Measurements from ENCODE around the gene SMIM10.

Gene SMIM10

DNA sequence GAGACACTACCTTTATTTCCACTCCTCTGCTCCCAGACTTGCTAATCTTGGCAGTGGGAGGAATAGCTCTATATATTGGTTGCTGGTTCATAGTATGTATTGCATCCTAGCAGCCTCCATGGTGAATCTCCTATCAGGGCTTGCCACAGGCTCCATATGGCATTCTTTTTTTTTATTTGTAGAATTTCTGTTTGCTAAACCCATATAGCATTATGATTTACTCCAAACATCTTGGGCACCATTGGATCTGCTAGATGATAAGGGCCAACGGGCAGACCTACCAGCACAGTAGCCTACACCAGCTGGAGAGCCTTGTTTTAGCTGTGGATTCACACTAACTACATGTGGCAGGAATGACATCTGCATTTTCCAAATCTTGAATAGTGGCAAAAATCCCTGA, 6.9 kb downstream of the SMIM10 start:
- H3K27ac ChIP-seq, result no peak overlapping the region
- TF ChIP-seq, protein P1, sequence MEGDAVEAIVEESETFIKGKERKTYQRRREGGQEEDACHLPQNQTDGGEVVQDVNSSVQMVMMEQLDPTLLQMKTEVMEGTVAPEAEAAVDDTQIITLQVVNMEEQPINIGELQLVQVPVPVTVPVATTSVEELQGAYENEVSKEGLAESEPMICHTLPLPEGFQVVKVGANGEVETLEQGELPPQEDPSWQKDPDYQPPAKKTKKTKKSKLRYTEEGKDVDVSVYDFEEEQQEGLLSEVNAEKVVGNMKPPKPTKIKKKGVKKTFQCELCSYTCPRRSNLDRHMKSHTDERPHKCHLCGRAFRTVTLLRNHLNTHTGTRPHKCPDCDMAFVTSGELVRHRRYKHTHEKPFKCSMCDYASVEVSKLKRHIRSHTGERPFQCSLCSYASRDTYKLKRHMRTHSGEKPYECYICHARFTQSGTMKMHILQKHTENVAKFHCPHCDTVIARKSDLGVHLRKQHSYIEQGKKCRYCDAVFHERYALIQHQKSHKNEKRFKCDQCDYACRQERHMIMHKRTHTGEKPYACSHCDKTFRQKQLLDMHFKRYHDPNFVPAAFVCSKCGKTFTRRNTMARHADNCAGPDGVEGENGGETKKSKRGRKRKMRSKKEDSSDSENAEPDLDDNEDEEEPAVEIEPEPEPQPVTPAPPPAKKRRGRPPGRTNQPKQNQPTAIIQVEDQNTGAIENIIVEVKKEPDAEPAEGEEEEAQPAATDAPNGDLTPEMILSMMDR (conservative IDR thresholded peaks at IDR 0.05; ENCODE audit: low read depth, low read length), result no peak
- no peaks in the 10 kb centered on the region for H3K27me3 ChIP-seq (ENCODE audit: insufficient read depth, low read depth)
- H3K4me1 ChIP-seq (ENCODE audit: low read depth, poor library complexity, severe bottlenecking), result no peaks in the 10 kb centered on the region
- no peaks in the 10 kb centered on the region for H4K20me1 ChIP-seq (ENCODE audit: insufficient read depth)
- H3K4me2 ChIP-seq, result no peak overlapping the region
- no peaks in the 10 kb centered on the region for H3K79me2 ChIP-seq (ENCODE audit: insufficient read depth, low read depth)
- no peak overlapping the region for H2AFZ ChIP-seq (ENCODE audit: low read depth)
- H3K36me3 ChIP-seq (ENCODE audit: insufficient read depth), result no peaks in the 10 kb centered on the region
- H3K9ac ChIP-seq, result no peak overlapping the region
- no peak overlapping the region for H3K4me3 ChIP-seq (IDR thresholded peaks at IDR 0.05; ENCODE audit: insufficient read depth, low read depth, low read length)

DNA sequence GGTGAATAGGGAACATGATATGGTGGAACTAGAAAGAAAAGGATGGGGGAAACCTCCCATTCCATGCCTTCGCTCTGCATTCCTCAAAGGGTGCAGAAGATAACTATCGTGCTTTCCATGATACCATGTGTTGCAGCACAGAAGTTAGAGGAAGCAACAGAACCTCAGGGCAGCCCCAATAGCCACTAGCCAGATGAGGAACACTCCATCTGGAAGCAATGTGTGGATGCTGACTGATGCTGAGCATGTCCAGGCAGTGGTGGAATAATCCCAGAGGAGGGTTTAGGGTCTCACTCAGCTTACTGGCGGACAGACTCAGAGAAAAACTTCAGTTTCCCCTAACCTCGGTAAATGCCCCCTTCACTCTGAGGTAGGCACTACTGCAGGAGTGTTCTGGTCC, 7.5 kb downstream of the SMIM10 start:
- TF ChIP-seq, protein P1 (conservative IDR thresholded peaks at IDR 0.05; ENCODE audit: low read depth, low read length), result no peak

DNA sequence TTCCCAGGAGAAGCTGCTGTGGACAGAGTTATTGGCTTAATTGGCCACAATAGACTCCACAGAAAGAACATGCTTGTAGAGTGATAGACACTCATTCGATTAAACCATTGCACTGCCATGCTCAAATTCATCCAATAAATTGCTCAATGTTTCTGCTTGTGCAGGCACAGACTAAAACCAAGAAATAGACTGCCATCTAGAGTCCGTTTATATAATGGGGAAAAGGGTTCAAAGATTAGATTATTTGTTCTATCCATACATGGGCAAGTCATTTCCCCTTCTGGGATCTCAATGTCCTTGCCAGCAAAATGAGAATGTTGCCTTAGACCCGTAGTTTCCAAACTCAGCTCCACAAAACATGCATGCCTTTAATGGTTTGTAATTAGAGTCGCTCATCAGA, 8.7 kb downstream of the SMIM10 start:
- Histone ChIP-seq H3K4me1 (ENCODE audit: low read depth, poor library complexity, severe bottlenecking) (no peaks in the 10 kb centered on the region), H2AFZ (ENCODE audit: low read depth) (no peak overlapping the region), H3K9ac (no peak overlapping the region), H3K4me2 (no peak overlapping the region), H3K27ac (no peak overlapping the region), H3K36me3 (ENCODE audit: insufficient read depth) (no peaks in the 10 kb centered on the region), H3K4me3 (IDR thresholded peaks at IDR 0.05; ENCODE audit: insufficient read depth, low read depth, low read length) (no peak overlapping the region), H3K27me3 (ENCODE audit: insufficient read depth, low read depth) (no peaks in the 10 kb centered on the region), H3K79me2 (ENCODE audit: insufficient read depth, low read depth) (no peaks in the 10 kb centered on the region), H4K20me1 (ENCODE audit: insufficient read depth) (no peaks in the 10 kb centered on the region)
- TF ChIP-seq, protein P1 (conservative IDR thresholded peaks at IDR 0.05; ENCODE audit: low read depth, low read length), result peak; percentile 47

More for the DNA sequence above, 7.5 kb downstream of the SMIM10 start:
- H4K20me1 ChIP-seq (ENCODE audit: insufficient read depth), result no peaks in the 10 kb centered on the region
- no peak overlapping the region for H2AFZ ChIP-seq (ENCODE audit: low read depth)
- no peak overlapping the region for H3K27ac ChIP-seq
- H3K79me2 ChIP-seq (ENCODE audit: insufficient read depth, low read depth), result no peaks in the 10 kb centered on the region
- H3K9ac ChIP-seq, result no peak overlapping the region
- H3K4me2 ChIP-seq, result no peak overlapping the region
- no peaks in the 10 kb centered on the region for H3K4me1 ChIP-seq (ENCODE audit: low read depth, poor library complexity, severe bottlenecking)
- H3K36me3 ChIP-seq (ENCODE audit: insufficient read depth), result no peaks in the 10 kb centered on the region
- no peaks in the 10 kb centered on the region for H3K27me3 ChIP-seq (ENCODE audit: insufficient read depth, low read depth)
- no peak overlapping the region for H3K4me3 ChIP-seq (IDR thresholded peaks at IDR 0.05; ENCODE audit: insufficient read depth, low read depth, low read length)

DNA sequence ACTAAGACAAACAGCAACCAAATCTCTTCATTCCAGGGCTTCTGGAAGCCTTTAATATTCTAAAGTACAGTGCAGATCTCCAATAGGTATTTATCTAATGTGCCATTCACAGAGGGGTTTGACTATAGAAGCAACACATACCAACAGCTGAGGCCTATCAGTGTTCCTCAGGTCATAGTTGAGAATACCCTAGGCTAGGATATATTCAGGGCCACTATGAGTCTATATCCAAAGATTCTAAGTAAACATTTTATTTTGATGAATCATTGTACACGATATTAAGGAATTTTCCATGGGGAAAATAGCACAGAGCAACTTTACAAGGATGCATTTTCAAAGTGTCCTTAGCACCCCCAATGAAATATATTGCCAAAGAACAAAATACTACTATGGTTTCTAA, 9.7 kb downstream of the SMIM10 start:
- no peaks in the 10 kb centered on the region for H3K36me3 ChIP-seq (ENCODE audit: insufficient read depth)
- H3K4me1 ChIP-seq (ENCODE audit: low read depth, poor library complexity, severe bottlenecking), result no peaks in the 10 kb centered on the region
- no peaks in the 10 kb centered on the region for H4K20me1 ChIP-seq (ENCODE audit: insufficient read depth)
- no peaks in the 10 kb centered on the region for H3K27me3 ChIP-seq (ENCODE audit: insufficient read depth, low read depth)
- no peak overlapping the region for H3K27ac ChIP-seq
- no peak overlapping the region for H2AFZ ChIP-seq (ENCODE audit: low read depth)
- no peak overlapping the region for H3K4me2 ChIP-seq
- TF ChIP-seq, protein P1 (conservative IDR thresholded peaks at IDR 0.05; ENCODE audit: low read depth, low read length), result no peak
- no peaks in the 10 kb centered on the region for H3K79me2 ChIP-seq (ENCODE audit: insufficient read depth, low read depth)
- no peak overlapping the region for H3K9ac ChIP-seq
- H3K4me3 ChIP-seq (IDR thresholded peaks at IDR 0.05; ENCODE audit: insufficient read depth, low read depth, low read length), result no peak overlapping the region

Measured in KMS-11 (cell line).